Measurements from ENCODE around the gene NDUFS1. TPM values are rescaled to one million over a fixed set of nuclear protein-coding genes. Genes with fewer than 3 reads are reported as not detected.

NDUFS1 gene
- total and polyA plus RNA-seq, 9 donors = 17.3 to 86.7 (median 58.3) TPM

DNA sequence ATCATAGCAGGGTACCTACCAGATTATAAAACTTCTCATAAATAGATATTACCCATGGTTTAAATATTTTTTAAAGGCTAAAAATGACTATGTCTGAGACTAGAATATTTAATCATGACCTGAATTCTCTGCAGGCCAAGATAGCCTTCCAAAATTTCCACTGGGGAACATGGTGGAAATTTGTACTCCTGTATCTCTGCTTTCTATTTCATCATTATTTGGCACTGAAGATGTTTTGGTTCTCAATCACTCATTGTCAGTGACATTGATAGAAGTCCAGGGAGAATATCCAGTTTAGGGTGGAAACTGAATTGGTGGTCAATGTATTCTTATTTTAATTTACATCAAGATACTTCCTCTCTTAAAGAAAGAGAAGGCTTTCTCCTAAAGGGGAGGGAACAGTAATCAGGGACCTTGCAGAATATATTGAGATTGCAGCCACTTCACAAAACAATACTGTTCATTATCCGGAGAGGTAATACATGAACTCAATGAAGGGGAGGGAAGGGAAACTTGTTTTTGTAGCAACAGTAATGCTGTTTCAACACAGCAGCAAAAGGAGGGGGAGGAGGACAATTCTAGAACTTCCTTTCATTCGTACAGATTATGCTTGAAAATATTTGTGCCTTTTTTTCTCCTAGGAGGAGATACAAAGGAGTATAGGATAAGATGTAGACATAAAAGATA, 34.6 kb upstream of the NDUFS1 start:
- H3K27ac ChIP-seq = no peak overlapping the region
- TF ChIP-seq POLR2A (IDR thresholded peaks at IDR 0.05) (no peak), EP300 (IDR thresholded peaks at IDR 0.05) (no peak)
- TF ChIP-seq, protein P1, sequence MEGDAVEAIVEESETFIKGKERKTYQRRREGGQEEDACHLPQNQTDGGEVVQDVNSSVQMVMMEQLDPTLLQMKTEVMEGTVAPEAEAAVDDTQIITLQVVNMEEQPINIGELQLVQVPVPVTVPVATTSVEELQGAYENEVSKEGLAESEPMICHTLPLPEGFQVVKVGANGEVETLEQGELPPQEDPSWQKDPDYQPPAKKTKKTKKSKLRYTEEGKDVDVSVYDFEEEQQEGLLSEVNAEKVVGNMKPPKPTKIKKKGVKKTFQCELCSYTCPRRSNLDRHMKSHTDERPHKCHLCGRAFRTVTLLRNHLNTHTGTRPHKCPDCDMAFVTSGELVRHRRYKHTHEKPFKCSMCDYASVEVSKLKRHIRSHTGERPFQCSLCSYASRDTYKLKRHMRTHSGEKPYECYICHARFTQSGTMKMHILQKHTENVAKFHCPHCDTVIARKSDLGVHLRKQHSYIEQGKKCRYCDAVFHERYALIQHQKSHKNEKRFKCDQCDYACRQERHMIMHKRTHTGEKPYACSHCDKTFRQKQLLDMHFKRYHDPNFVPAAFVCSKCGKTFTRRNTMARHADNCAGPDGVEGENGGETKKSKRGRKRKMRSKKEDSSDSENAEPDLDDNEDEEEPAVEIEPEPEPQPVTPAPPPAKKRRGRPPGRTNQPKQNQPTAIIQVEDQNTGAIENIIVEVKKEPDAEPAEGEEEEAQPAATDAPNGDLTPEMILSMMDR (IDR thresholded peaks at IDR 0.05) = no peak
- no peaks in the 10 kb centered on the region for H3K36me3 ChIP-seq
- intact Hi-C loops (cut with DNase I) = no loop called here
- no peaks in the 10 kb centered on the region for H3K9me3 ChIP-seq
- no peaks in the 10 kb centered on the region for H3K4me1 ChIP-seq (ENCODE audit: insufficient read depth)
- DNase-seq = no peak
- no peaks in the 10 kb centered on the region for H3K27me3 ChIP-seq
- 4 to 20% (median 13%) methylated on average over 2 of the region's 2 CpGs for WGBS, 3 donors
- no peak overlapping the region for H3K4me3 ChIP-seq

DNA sequence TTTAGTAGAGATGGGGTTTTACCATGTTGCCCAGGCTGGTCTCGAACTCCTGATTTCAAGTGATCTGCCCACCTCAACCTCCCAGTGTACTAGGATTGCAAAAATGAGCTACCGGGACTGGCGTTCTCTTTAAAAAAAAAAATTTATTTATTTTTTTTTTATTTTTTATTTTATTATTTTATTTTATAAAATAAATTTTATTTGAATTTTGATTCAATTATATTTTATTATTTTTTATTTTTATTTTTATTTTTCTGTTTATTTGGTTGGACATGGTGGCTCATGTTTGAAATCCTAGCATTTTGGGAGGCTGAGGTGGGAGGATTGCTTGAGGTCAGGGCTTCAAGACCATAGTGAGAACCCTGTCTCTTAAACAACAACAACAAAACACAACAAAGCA, 32.9 kb upstream of the NDUFS1 start:
- intact Hi-C loops (cut with DNase I) = no loop called here
- 93 to 98% (median 95%) methylated on average over 3 of the region's 3 CpGs for WGBS, 3 donors
- H3K4me3 ChIP-seq = no peak overlapping the region
- no peak overlapping the region for H3K27ac ChIP-seq
- H3K4me1 ChIP-seq (ENCODE audit: insufficient read depth) = no peaks in the 10 kb centered on the region
- TF ChIP-seq, protein P1 (IDR thresholded peaks at IDR 0.05) = no peak
- TF ChIP-seq EP300 (IDR thresholded peaks at IDR 0.05) (no peak), POLR2A (IDR thresholded peaks at IDR 0.05) (no peak)
- H3K27me3 ChIP-seq = no peaks in the 10 kb centered on the region
- no peaks in the 10 kb centered on the region for H3K36me3 ChIP-seq
- no peaks in the 10 kb centered on the region for H3K9me3 ChIP-seq
- DNase-seq = no peak

DNA sequence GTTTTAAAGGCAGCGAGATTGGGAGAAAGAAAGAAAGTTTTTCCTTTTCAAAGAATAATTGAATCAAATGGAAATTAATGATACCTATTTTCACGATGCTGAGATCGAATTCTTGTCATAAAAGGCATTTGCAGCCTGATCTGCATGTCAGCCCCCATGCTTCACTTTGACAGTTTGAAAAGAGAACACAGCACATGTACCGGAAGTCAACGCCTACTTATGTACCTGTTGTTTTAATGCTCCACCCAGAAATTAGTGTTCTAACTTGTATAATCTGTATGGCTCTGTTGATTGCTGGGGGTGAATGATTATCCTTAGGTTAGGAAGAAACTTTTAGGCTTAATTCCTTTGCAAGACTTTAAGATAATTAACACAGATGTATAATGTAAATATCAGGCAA, 31.4 kb upstream of the NDUFS1 start:
- no peak overlapping the region for H3K4me3 ChIP-seq
- H3K9me3 ChIP-seq = no peaks in the 10 kb centered on the region
- no peaks in the 10 kb centered on the region for H3K36me3 ChIP-seq
- DNase-seq = no peak
- no peaks in the 10 kb centered on the region for H3K27me3 ChIP-seq
- no peak overlapping the region for H3K27ac ChIP-seq
- H3K4me1 ChIP-seq (ENCODE audit: insufficient read depth) = no peaks in the 10 kb centered on the region
- WGBS, 3 donors = 92 to 96% (median 93%) methylated on average over 5 of the region's 5 CpGs
- intact Hi-C loops (cut with DNase I) = no loop called here
- TF ChIP-seq EP300 (IDR thresholded peaks at IDR 0.05) = no peak
- TF ChIP-seq POLR2A (IDR thresholded peaks at IDR 0.05) = no peak
- TF ChIP-seq, protein P1 (IDR thresholded peaks at IDR 0.05) = no peak

DNA sequence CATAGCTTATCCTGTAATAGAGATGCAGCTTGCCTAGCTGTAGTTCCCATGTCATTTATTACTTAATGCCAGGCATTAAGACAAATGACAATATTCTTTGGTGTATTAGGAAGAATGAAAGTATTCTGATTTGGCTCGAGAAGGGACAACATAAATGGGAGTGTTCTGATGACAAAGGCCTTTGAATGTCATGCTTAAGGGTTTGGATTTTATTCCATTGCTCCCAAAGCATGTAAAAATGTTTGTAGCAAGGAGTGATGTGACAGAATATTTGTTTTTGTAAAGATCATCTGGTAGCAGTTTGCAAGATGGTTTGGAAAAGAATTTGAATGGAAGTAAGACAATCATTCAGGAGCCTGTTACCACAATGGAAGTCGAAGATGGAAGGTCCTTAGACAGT, 30.9 kb upstream of the NDUFS1 start:
- no peaks in the 10 kb centered on the region for H3K4me1 ChIP-seq (ENCODE audit: insufficient read depth)
- no peak overlapping the region for H3K4me3 ChIP-seq
- H3K27ac ChIP-seq = no peak overlapping the region
- no peaks in the 10 kb centered on the region for H3K36me3 ChIP-seq
- intact Hi-C loops (cut with DNase I) = no loop called here
- no peaks in the 10 kb centered on the region for H3K27me3 ChIP-seq
- 86 to 91% (median 88%) methylated on average over 2 of the region's 2 CpGs for WGBS, 3 donors
- no peaks in the 10 kb centered on the region for H3K9me3 ChIP-seq
- TF ChIP-seq EP300 (IDR thresholded peaks at IDR 0.05) (no peak), POLR2A (IDR thresholded peaks at IDR 0.05) (no peak)
- TF ChIP-seq, protein P1 (IDR thresholded peaks at IDR 0.05) = no peak
- no peak for DNase-seq

All from ovary (tissue), 9 donors.